DND-41 (cell line): ENCODE data around the gene YBX1.

Source experiments
- ATAC-seq: fragments of 200-7000 bp; cut with Tn5 transposase; 3 replicates; pipeline ENCODE4 v1.9.1; 2021; ENCODE audit warnings: low read depth; ENCODE audit not compliant: insufficient read depth
- DNase-seq: peaks from one replicate; pipeline ENCODE4 v3.0.0-alpha.2; 2020
- H2AFZ ChIP-seq: 2 replicates; pipeline ENCODE4 v1.6.0; 2012; ENCODE audit warnings: low read depth, low read length
- H3K27ac ChIP-seq: 2 replicates; pipeline ENCODE4 v1.5.1; 2012; ENCODE audit warnings: low read length, inconsistent platforms
- H3K27me3 ChIP-seq: fragments of 200-600 bp; sonication (generic); 2 replicates; pipeline ENCODE4 v1.6.0; 2012; ENCODE audit warnings: low read length, mild to moderate bottlenecking, inconsistent platforms; ENCODE audit not compliant: insufficient read depth, poor library complexity
- H3K36me3 ChIP-seq: 2 replicates; pipeline ENCODE4 v1.5.1; 2012; ENCODE audit warnings: low read length, inconsistent platforms; ENCODE audit not compliant: insufficient read depth
- H3K4me1 ChIP-seq: 2 replicates; pipeline ENCODE4 v1.5.1; 2012; ENCODE audit warnings: mild to moderate bottlenecking, low read length; ENCODE audit not compliant: insufficient read depth
- H3K4me2 ChIP-seq: 2 replicates; pipeline ENCODE4 v1.6.0; 2012; ENCODE audit warnings: mild to moderate bottlenecking, moderate library complexity, low read length, inconsistent platforms; ENCODE audit not compliant: insufficient read depth
- H3K4me3 ChIP-seq, 2 experiments: fragments of 200-600 bp in 1 of 2; shearing (Covaris generic) in 1 of 2; 2 replicates each; pipeline ENCODE4 v1.5.1; 2012 to 2016; ENCODE audit warnings: inconsistent platforms in 2 of 2, low read length in 2 of 2, mild to moderate bottlenecking in 2 of 2, low read depth in 1 of 2, moderate library complexity in 1 of 2
- H3K79me2 ChIP-seq: 2 replicates; pipeline ENCODE4 v1.6.0; 2012; ENCODE audit warnings: low read length, inconsistent platforms; ENCODE audit not compliant: insufficient read depth
- H3K9ac ChIP-seq: 2 replicates; pipeline ENCODE4 v1.6.0; 2012; ENCODE audit warnings: low read depth, mild to moderate bottlenecking, inconsistent platforms, low read length, moderate library complexity
- H3K9me3 ChIP-seq: 2 replicates; pipeline ENCODE4 v1.5.1; 2012; ENCODE audit warnings: low read length, moderate library complexity, mild to moderate bottlenecking, inconsistent platforms; ENCODE audit not compliant: insufficient read depth, severe bottlenecking
- H4K20me1 ChIP-seq: 2 replicates; pipeline ENCODE4 v1.6.0; 2012; ENCODE audit warnings: low read length; ENCODE audit not compliant: insufficient read depth
- EZH2 ChIP-seq: IDR thresholded peaks from 3 replicates; pipeline ENCODE4 v1.6.1; 2012; ENCODE audit warnings: borderline replicate concordance, low read depth, mild to moderate bottlenecking, moderate library complexity, low read length, inconsistent platforms; ENCODE audit not compliant: severe bottlenecking
- TF ChIP-seq, protein P1 (sequence below): IDR thresholded peaks from 2 replicates; pipeline ENCODE4 v1.5.1; 2012; ENCODE audit warnings: borderline replicate concordance, low read length, moderate library complexity, mild to moderate bottlenecking; ENCODE audit not compliant: poor library complexity, severe bottlenecking; ENCODE audit errors: extremely low read depth

YBX1 gene

DNA sequence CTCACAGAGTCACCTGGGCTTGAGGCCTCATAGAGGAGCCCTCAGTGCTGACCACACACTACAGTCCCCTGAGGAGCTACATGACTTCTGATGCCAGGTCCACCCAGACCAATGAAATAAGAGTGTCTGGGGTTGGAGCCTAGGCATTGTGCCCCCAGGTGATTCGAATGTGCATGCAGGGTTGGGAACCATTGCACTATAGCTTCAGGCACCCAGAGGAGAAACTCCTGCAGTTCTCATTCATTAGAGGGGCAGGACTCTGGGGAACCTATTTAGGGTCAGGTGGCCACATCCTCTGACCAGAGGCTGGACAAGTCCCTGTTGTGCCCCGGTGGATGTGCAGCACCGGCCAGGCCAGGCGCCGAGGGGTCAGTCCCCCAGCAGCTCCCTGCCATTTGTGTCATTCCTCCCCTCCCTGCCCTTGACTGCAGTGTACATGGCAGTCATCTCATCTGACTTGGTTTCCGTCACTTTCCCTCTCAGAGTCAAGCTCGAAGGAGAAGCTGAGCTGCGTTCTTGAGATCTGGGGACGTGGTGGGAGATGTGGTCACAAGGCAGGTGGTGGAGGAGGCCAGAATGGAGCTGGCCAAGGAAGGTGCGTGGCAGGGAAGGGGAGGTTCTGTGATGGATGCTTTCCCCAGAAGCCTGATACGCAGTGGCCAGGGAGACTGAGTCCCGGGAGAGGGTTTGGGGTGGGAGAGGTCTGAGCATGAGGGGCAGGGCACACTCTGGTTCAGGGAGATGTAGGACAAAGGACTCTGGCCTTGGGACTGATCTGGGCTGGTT is 51.4 kb downstream of the YBX1 start:
- no peak overlapping the region for H2AFZ ChIP-seq
- ATAC-seq (no peak), DNase-seq (no peak)
- H3K79me2 ChIP-seq: no peaks in the 10 kb centered on the region
- no peak for TF ChIP-seq EZH2
- TF ChIP-seq, protein P1, sequence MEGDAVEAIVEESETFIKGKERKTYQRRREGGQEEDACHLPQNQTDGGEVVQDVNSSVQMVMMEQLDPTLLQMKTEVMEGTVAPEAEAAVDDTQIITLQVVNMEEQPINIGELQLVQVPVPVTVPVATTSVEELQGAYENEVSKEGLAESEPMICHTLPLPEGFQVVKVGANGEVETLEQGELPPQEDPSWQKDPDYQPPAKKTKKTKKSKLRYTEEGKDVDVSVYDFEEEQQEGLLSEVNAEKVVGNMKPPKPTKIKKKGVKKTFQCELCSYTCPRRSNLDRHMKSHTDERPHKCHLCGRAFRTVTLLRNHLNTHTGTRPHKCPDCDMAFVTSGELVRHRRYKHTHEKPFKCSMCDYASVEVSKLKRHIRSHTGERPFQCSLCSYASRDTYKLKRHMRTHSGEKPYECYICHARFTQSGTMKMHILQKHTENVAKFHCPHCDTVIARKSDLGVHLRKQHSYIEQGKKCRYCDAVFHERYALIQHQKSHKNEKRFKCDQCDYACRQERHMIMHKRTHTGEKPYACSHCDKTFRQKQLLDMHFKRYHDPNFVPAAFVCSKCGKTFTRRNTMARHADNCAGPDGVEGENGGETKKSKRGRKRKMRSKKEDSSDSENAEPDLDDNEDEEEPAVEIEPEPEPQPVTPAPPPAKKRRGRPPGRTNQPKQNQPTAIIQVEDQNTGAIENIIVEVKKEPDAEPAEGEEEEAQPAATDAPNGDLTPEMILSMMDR: no peak
- H3K4me3 ChIP-seq: no peak overlapping the region
- H3K4me2 ChIP-seq: no peak overlapping the region
- H3K4me1 ChIP-seq: no peaks in the 10 kb centered on the region
- no peaks in the 10 kb centered on the region for H3K9me3 ChIP-seq
- H3K27me3 ChIP-seq: no peaks in the 10 kb centered on the region
- no peaks in the 10 kb centered on the region for H3K36me3 ChIP-seq
- no peak overlapping the region for H3K27ac ChIP-seq
- no peaks in the 10 kb centered on the region for H4K20me1 ChIP-seq
- H3K9ac ChIP-seq: no peak overlapping the region

DNA sequence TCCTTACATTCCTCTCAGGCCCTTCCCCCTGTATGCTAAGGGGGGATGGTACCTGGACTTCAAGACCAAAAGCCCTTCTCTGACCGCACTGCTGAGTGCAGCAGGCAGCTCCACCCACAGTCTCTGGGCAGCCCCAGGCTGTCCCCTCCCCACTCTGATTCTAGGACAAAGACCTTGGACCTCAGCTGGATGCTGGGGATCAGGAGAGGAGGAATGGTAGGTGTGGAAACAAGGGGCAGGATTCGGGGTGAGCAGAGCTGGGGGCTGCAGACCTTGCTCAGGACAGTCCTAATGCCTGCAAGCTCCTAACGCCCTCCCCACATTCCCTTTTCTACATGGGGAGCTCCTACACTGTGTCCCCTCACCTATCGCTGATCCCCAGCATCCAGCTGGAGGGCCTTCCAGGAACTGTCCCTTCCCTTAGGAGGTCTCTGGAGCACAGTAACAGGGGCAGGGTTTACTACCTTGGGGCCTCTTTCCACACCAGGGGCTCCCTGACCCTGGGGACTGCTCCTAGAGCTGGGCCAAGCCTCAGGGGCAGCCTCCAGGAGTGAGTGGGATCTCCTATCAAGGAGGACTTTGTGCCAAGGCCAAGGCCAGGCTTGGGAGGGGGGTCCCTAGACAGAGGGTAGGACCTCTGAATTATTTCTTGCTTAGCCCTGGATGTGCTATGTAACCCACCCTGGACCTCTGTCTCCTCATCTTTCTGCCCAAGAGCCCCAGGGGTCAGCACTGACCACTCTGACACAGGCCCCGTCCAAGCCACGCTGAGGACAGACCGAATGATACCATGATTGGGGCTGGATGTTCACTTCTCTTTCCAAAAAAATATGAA is 52.2 kb downstream of the YBX1 start:
- no peak for ATAC-seq
- DNase-seq: no peak
- TF ChIP-seq EZH2: no peak
- TF ChIP-seq, protein P1: no peak
- Histone ChIP-seq H3K27me3 (no peaks in the 10 kb centered on the region), H3K4me2 (no peak overlapping the region), H2AFZ (no peak overlapping the region), H4K20me1 (no peaks in the 10 kb centered on the region), H3K4me1 (no peaks in the 10 kb centered on the region), H3K9ac (no peak overlapping the region), H3K27ac (no peak overlapping the region), H3K36me3 (no peaks in the 10 kb centered on the region), H3K9me3 (no peaks in the 10 kb centered on the region), H3K4me3 (no peak overlapping the region), H3K79me2 (no peaks in the 10 kb centered on the region)

DNA sequence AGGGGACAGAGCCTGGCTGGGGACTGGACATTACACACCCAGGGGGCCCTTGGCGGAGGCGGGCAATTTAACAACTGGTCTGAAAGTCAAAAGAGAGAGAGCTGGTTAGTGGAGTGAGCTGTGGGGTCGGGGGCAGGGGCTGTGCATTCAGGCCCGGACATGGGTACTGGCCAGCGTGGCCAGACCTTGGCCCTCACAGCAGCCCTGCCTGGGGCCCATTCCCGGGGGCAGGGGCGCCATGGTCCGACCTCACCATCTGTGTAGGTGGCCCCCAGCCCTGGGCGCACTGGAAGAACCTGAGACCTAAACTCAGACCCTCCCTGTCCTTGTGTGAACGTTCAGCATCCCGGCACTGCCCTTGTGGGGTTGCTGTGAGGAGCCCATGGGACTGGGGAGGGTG is 52.8 kb downstream of the YBX1 start:
- DNase-seq (no peak), ATAC-seq (no peak)
- H2AFZ ChIP-seq: no peak overlapping the region
- no peaks in the 10 kb centered on the region for H3K36me3 ChIP-seq
- H3K9ac ChIP-seq: no peak overlapping the region
- no peaks in the 10 kb centered on the region for H3K4me1 ChIP-seq
- TF ChIP-seq, protein P1: no peak
- TF ChIP-seq EZH2: no peak
- no peak overlapping the region for H3K4me3 ChIP-seq
- no peaks in the 10 kb centered on the region for H3K9me3 ChIP-seq
- no peaks in the 10 kb centered on the region for H3K79me2 ChIP-seq
- no peak overlapping the region for H3K27ac ChIP-seq
- no peak overlapping the region for H3K4me2 ChIP-seq
- no peaks in the 10 kb centered on the region for H4K20me1 ChIP-seq
- no peaks in the 10 kb centered on the region for H3K27me3 ChIP-seq
